Endothelial cell of umbilical vein (primary cell): Measurements from ENCODE around the gene SPRED2. TPM values are rescaled to one million over a fixed set of nuclear protein-coding genes. Genes with fewer than 3 reads are reported as not detected.

ENCODE experiments used
- BruUV-seq: library from RNA; stranded (reverse); fragments of 400-500 nt; replicated peaks from 2 replicates; lab custom pipeline; 2021; lab: Mats Ljungman, UMichigan
- CTCF ChIA-PET: fragments of 300-600, 350-600 bp; sonication (Branson Sonifier 250); formaldehyde crosslinking; loops from one replicate; lab custom pipeline; 2021; ENCODE audit warnings: antibody characterized with exemption, inconsistent platforms; lab: Charles Lee
- POLR2A ChIA-PET: fragments of 300-600, 350-600 bp; sonication (Branson Sonifier 250); formaldehyde crosslinking; loops from one replicate; lab custom pipeline; 2021; ENCODE audit warnings: antibody characterized with exemption, inconsistent platforms; lab: Charles Lee
- DNase-seq: peaks from one replicate; pipeline ENCODE4 v3.0.0-alpha.2; 2011; ENCODE audit warnings: low read depth, low spot score
- FAIRE-seq: peaks from 2 replicates; lab custom pipeline; 2011; peaks lifted over from hg19 to GRCh38; lab: Jason Lieb, UNC
- H2AFZ ChIP-seq: 2 replicates; pipeline ENCODE4 v1.6.0; 2012; ENCODE audit warnings: low read depth, low read length, control low read depth, inconsistent platforms
- H3K27ac ChIP-seq: 2 replicates; pipeline ENCODE4 v1.5.1; 2011; ENCODE audit warnings: low read depth, mild to moderate bottlenecking, control low read depth, low read length, moderate library complexity; ENCODE audit not compliant: insufficient read depth
- H3K27me3 ChIP-seq, 2 experiments: 2 replicates each; pipeline versions ENCODE4 v1.6.0 to v1.6.1; 2011; ENCODE audit warnings: low read length in 2 of 2, mixed read lengths in 1 of 2; ENCODE audit not compliant: control insufficient read depth in 2 of 2, insufficient read depth in 2 of 2
- H3K36me3 ChIP-seq, 2 experiments: 2 replicates in 1 of 2; 3 replicates in 1 of 2; pipeline ENCODE4 v1.5.1; 2011; ENCODE audit warnings: low read length in 2 of 2, mild to moderate bottlenecking in 1 of 2, moderate library complexity in 1 of 2; ENCODE audit not compliant: control insufficient read depth in 2 of 2, insufficient read depth in 2 of 2; ENCODE audit errors: extremely low read depth in 1 of 2
- H3K4me1 ChIP-seq: 3 replicates; pipeline ENCODE4 v1.5.1; 2011; ENCODE audit warnings: mild to moderate bottlenecking, low read length; ENCODE audit not compliant: control insufficient read depth, insufficient read depth; ENCODE audit errors: extremely low read depth
- H3K4me2 ChIP-seq: 2 replicates; pipeline ENCODE4 v1.6.1; 2011; ENCODE audit warnings: low read length, control low read depth, mixed read lengths; ENCODE audit not compliant: insufficient read depth
- H3K4me3 ChIP-seq, 3 experiments: fragments of 200-600 bp in 1 of 3; sonication (generic), shearing (Covaris generic) in 1 of 3; replicated peaks in 1 of 3; 2 replicates each; pipeline ENCODE4 v1.5.1; 2011 to 2016; ENCODE audit warnings: control low read depth in 3 of 3, low read length in 3 of 3, mild to moderate bottlenecking in 2 of 3, inconsistent platforms in 1 of 3, low read depth in 1 of 3, moderate library complexity in 1 of 3; ENCODE audit not compliant: insufficient read depth in 1 of 3
- H3K79me2 ChIP-seq: 2 replicates; pipeline ENCODE4 v1.6.0; 2012; ENCODE audit warnings: low read length, inconsistent platforms; ENCODE audit not compliant: control insufficient read depth, insufficient read depth
- H3K9ac ChIP-seq: replicated peaks from 2 replicates; pipeline ENCODE3; 2011; ENCODE audit warnings: low read length, control low read depth; ENCODE audit not compliant: insufficient read depth; ENCODE audit errors: extremely low read depth
- H3K9me1 ChIP-seq: replicated peaks from 3 replicates; pipeline ENCODE4 v1.6.0; 2011; ENCODE audit warnings: mild to moderate bottlenecking, low read length; ENCODE audit not compliant: control insufficient read depth, insufficient read depth; ENCODE audit errors: extremely low read depth
- H3K9me3 ChIP-seq: replicated peaks from 2 replicates; pipeline ENCODE4 v1.5.1; 2012; ENCODE audit warnings: low read length, inconsistent platforms; ENCODE audit not compliant: control insufficient read depth, insufficient read depth
- H4K20me1 ChIP-seq: replicated peaks from 2 replicates; pipeline ENCODE3; 2011; ENCODE audit warnings: mild to moderate bottlenecking, low read length; ENCODE audit not compliant: control insufficient read depth, insufficient read depth; ENCODE audit errors: extremely low read depth
- CTCF ChIP-seq, 2 donors: IDR thresholded peaks; 1 replicate in 1 of 2; 2 replicates in 1 of 2; pipeline ENCODE4 v1.5.1; 2011; ENCODE audit warnings: low read length in 2 of 2, mild to moderate bottlenecking in 2 of 2, moderate library complexity in 2 of 2, control low read depth in 1 of 2, inconsistent platforms in 1 of 2, low read depth in 1 of 2; ENCODE audit not compliant: insufficient read depth in 1 of 2; ENCODE audit errors: extremely low read depth in 1 of 2
- EZH2 ChIP-seq: IDR thresholded peaks from 2 replicates; pipeline ENCODE4 v1.6.1; 2012; ENCODE audit warnings: borderline replicate concordance, low read depth, mild to moderate bottlenecking, moderate library complexity, low read length, inconsistent platforms; ENCODE audit not compliant: severe bottlenecking
- FOS ChIP-seq: IDR thresholded peaks from 2 replicates; pipeline ENCODE4 v1.6.1; 2011; ENCODE audit warnings: mild to moderate bottlenecking, low read length, moderate library complexity, borderline replicate concordance; ENCODE audit not compliant: insufficient read depth
- GATA2 ChIP-seq: IDR thresholded peaks from 2 replicates; pipeline ENCODE4 v1.7.0; 2011; ENCODE audit warnings: low read depth, mild to moderate bottlenecking, moderate library complexity, mixed read lengths, low read length; ENCODE audit not compliant: insufficient read length, insufficient read depth
- JUN ChIP-seq: IDR thresholded peaks from 2 replicates; pipeline ENCODE4 v1.6.1; 2011; ENCODE audit warnings: borderline replicate concordance, low read depth; ENCODE audit not compliant: insufficient read length, insufficient read depth
- MAX ChIP-seq: IDR thresholded peaks from 2 replicates; pipeline ENCODE4 v1.6.1; 2011; ENCODE audit not compliant: insufficient read depth, insufficient read length
- MYC ChIP-seq: IDR thresholded peaks from one replicate; pipeline ENCODE4 v1.6.1; 2011; ENCODE audit warnings: mild to moderate bottlenecking, low read depth, low read length
- POLR2A ChIP-seq: IDR thresholded peaks from 2 replicates; pipeline ENCODE4 v1.6.1; 2012; ENCODE audit warnings: low read depth, mild to moderate bottlenecking, control low read depth, low read length
- POLR2AphosphoS5 ChIP-seq: IDR thresholded peaks from 2 replicates; pipeline ENCODE4 v1.6.1; 2012; ENCODE audit warnings: low read depth, mild to moderate bottlenecking, control low read depth, low read length, moderate library complexity; ENCODE audit not compliant: insufficient read depth
- dilution Hi-C: fragments of 300-500 bp; cut with MboI; formaldehyde crosslinking; loops from one replicate; pipeline ENCODE4 v1.15.0; 2019; ENCODE audit warnings: low sequenced_read_pairs; ENCODE audit not compliant: extremely low pct_ligation_motif_present
- intact Hi-C: fragments of 100-400 bp; cut with micrococcal nuclease; formaldehyde crosslinking; loops from one replicate; pipeline ENCODE4 v1.10.0; 2022
- polyA plus RNA-seq, 4 experiments: library from polyadenylated mRNA; depleted of rRNA in 3 of 4; stranded (reverse) in 3 of 4; unstranded in 1 of 4; fragments of >200 nt; gene quantifications; 2 replicates each; pipeline versions ENCODE4 v1.2.1 to v1.2.3, GENCODE V29; 2011 to 2012; ENCODE audit warnings: missing spikeins in 1 of 4
- total RNA-seq: library from RNA; stranded (reverse); gene quantifications from 2 replicates; pipeline ENCODE4 v1.2.3, GENCODE V29; 2021

Gene SPRED2
- total and polyA plus RNA-seq, 2 donors (not counting 3 experiments of a cell fraction or from before 2014, with no cell fraction given), result 3.6 to 9.6 TPM

- Histone ChIP-seq H3K27ac (no peak overlapping the region), H3K9me1 (no peaks in the 10 kb centered on the region), H3K27me3 (peaks cover 40 to 64% of the 10 kb centered on the region in 2 experiments), H4K20me1 (peaks cover 8% of the 10 kb centered on the region), H3K4me3 (no peak overlapping the region), H3K4me1 (no peaks in the 10 kb centered on the region), H2AFZ (no peak overlapping the region), H3K9ac (no peak overlapping the region), H3K36me3 (no peaks in the 10 kb centered on the region), H3K4me2 (no peak overlapping the region), H3K79me2 (no peaks in the 10 kb centered on the region), H3K9me3 (no peaks in the 10 kb centered on the region)
- no TSS peak for BruUV-seq
- dilution Hi-C loops (no loop called here), intact Hi-C loops (no loop called here)
- CTCF ChIA-PET, result interaction anchor here (1.0 to 1.2 kb wide), 3 partner anchors 9 to 117 kb away, joined by 3 to 4 read pairs (median 3); no protein-coding TSS in a partner anchor
- no peak for TF ChIP-seq JUN
- TF ChIP-seq CTCF (IDR thresholded peaks at IDR 0.05; ENCODE audit: extremely low read depth in 1 of 2, insufficient read depth in 1 of 2, low read depth in 1 of 2, low read length in 2 of 2), result no peak
- no peak for TF ChIP-seq POLR2A
- no peak for TF ChIP-seq MYC
- TF ChIP-seq EZH2, result no peak
- TF ChIP-seq GATA2, result no peak
- no peak for TF ChIP-seq FOS
- TF ChIP-seq POLR2AphosphoS5, result no peak
- no peak for TF ChIP-seq MAX
- FAIRE-seq, result no peak
- POLR2A ChIA-PET, result no interaction called here
- DNase-seq, result no peak
Measured at GRCh38 chr2:65393743-65394422, 38.5 kb downstream of the SPRED2 start.
